ENCODE data around the gene CMSS1. TPM values are rescaled to one million over a fixed set of nuclear protein-coding genes. Genes with fewer than 3 reads are reported as not detected.

The CMSS1 gene
- total and polyA plus RNA-seq, 8 donors, result 14.4 to 29.9 (median 15.9) TPM

DNA sequence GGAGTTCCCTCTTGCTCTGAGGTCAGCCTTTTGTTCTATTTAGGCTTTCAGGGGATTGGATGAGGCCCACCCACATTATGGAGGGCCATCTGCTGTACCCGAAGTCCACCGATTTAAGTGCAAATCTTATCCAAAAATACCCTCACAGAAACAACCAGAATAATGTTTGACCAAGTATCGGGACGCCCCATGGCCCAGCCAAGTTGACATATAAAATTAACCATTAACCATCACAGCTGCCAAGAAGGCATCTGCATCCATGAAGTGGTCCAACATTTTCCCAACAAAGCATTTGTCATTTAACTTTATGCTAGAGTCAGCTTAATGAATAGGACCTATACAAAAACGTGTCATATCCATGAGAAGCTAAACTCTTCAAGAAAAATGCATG lies 396.9 kb downstream of the CMSS1 start:
- H3K27me3 ChIP-seq, result no peaks in the 10 kb centered on the region
- no peak overlapping the region for H3K4me3 ChIP-seq
- FAIRE-seq (no peak), DNase-seq (no peak), ATAC-seq (no peak)
- TF ChIP-seq, protein P1, sequence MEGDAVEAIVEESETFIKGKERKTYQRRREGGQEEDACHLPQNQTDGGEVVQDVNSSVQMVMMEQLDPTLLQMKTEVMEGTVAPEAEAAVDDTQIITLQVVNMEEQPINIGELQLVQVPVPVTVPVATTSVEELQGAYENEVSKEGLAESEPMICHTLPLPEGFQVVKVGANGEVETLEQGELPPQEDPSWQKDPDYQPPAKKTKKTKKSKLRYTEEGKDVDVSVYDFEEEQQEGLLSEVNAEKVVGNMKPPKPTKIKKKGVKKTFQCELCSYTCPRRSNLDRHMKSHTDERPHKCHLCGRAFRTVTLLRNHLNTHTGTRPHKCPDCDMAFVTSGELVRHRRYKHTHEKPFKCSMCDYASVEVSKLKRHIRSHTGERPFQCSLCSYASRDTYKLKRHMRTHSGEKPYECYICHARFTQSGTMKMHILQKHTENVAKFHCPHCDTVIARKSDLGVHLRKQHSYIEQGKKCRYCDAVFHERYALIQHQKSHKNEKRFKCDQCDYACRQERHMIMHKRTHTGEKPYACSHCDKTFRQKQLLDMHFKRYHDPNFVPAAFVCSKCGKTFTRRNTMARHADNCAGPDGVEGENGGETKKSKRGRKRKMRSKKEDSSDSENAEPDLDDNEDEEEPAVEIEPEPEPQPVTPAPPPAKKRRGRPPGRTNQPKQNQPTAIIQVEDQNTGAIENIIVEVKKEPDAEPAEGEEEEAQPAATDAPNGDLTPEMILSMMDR (IDR thresholded peaks at IDR 0.05), result no peak
- intact Hi-C loops (cut with DNase I), result no loop called here
- H3K27ac ChIP-seq, result no peak overlapping the region
- H3K36me3 ChIP-seq, result no peaks in the 10 kb centered on the region
- 36 to 48% methylated on average over 5 of the region's 5 CpGs for WGBS, 2 donors
- no peaks in the 10 kb centered on the region for H3K9me3 ChIP-seq
- H3K4me1 ChIP-seq, result peaks cover 0 to 7% (median 0%) of the 10 kb centered on the region in 3 donors

DNA sequence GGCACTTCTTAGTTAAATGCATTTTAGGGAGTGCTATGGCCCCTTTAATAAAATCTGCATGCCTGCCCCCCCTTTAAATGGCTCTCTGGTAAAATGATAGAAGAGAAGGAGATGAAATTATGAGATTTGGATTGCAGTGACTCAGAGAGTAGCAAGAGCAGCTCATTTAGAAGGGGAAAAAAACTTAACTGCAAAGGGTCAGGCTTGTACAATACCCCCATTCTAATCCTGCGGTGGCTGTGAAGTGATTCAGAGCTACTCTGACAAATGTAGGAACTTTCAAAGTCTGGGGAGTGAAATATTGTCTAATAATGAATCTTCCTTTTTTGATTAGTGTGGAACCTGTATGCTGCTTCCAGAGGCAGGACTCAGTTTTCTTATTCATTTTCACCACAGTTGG lies 399.1 kb downstream of the CMSS1 start:
- ATAC-seq, result no peak
- no peaks in the 10 kb centered on the region for H3K36me3 ChIP-seq
- no peak for DNase-seq
- no peak overlapping the region for H3K27ac ChIP-seq
- no peaks in the 10 kb centered on the region for H3K9me3 ChIP-seq
- no peaks in the 10 kb centered on the region for H3K4me1 ChIP-seq
- intact Hi-C loops (cut with DNase I), result no loop called here
- H3K27me3 ChIP-seq, result no peaks in the 10 kb centered on the region
- no peak overlapping the region for H3K4me3 ChIP-seq
- WGBS, 2 donors, result 50 to 58% methylated on average over 1 of the region's 1 CpG
- TF ChIP-seq, protein P1 (IDR thresholded peaks at IDR 0.05), result no peak
- no peak for FAIRE-seq

DNA sequence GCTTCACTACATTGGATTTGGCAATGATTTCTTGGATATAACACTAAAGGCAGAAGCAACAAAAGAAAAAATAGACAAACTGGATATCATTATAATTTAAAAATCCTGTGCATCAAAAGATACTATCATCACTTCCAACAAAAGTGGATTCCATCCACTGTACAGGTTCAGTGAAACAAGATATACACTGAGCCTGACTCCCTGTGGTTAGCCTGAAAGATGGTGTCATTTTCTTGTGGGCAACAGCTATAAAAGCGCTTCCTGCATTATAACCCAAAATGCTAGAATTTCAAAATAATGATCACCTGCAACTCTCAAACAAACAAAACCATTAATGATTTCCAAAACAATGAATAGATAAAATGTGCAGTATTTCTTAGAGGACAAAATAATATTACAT lies 403.5 kb downstream of the CMSS1 start:
- Histone ChIP-seq H3K4me3 (no peak overlapping the region), H3K4me1 (no peaks in the 10 kb centered on the region), H3K27me3 (no peaks in the 10 kb centered on the region), H3K9me3 (no peaks in the 10 kb centered on the region), H3K27ac (no peak overlapping the region), H3K36me3 (no peaks in the 10 kb centered on the region)
- 97 to 98% methylated on average over 1 of the region's 1 CpG for WGBS, 2 donors
- ATAC-seq (no peak), DNase-seq (no peak), FAIRE-seq (no peak)
- TF ChIP-seq, protein P1 (IDR thresholded peaks at IDR 0.05), result no peak
- intact Hi-C loops (cut with DNase I), result no loop called here

DNA sequence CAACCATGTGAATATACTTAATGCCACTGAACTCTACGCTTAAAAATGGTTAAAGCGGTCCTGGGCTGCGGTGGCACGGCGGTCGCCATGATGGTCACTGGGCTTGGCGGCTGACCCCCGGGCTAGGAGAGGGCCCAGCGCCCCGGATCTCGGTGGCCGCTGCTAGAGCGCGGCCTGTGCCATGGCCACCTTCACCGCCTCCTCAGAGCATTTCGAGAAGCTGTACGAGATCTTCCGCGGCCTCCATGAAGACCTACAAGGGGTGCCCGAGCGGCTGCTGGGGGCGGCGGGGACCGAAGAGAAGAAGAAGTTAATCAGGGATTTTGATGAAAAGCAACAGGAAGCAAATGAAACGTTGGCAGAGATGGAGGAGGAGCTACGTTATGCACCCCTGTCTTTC lies 407.5 kb downstream of the CMSS1 start:
- TF ChIP-seq, protein P1 (IDR thresholded peaks at IDR 0.05), result no peak
- 92 to 94% methylated on average over 26 of the region's 26 CpGs for WGBS, 2 donors
- no peaks in the 10 kb centered on the region for H3K27me3 ChIP-seq
- no peak overlapping the region for H3K27ac ChIP-seq
- intact Hi-C loops (cut with DNase I), result no loop called here
- H3K4me1 ChIP-seq, result no peaks in the 10 kb centered on the region
- FAIRE-seq (no peak), ATAC-seq (no peak), DNase-seq (no peak)
- H3K36me3 ChIP-seq, result no peaks in the 10 kb centered on the region
- H3K9me3 ChIP-seq, result no peaks in the 10 kb centered on the region
- no peak overlapping the region for H3K4me3 ChIP-seq

DNA sequence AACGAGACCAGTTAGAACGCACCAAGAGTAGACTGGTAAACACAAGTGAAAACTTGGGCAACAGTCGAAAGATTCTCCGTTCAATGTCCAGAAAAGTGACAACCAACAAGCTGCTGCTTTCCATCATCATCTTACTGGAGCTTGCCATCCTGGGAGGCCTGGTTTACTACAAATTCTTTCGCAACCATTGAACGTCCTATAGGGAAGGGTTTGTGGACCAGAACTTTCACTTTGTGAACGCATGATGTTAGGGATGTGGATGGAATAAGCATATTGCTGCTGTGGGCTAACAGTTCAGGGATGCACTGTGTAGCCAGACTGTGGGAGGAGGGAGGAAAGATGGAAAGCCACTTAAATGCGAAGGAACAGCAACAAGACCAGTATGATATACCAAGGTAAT lies 408.2 kb downstream of the CMSS1 start:
- WGBS, 2 donors, result 80 to 87% methylated on average over 8 of the region's 8 CpGs
- no peak for DNase-seq
- Histone ChIP-seq H3K27ac (no peak overlapping the region), H3K27me3 (no peaks in the 10 kb centered on the region), H3K4me1 (no peaks in the 10 kb centered on the region), H3K36me3 (no peaks in the 10 kb centered on the region), H3K4me3 (no peak overlapping the region), H3K9me3 (no peaks in the 10 kb centered on the region)
- TF ChIP-seq, protein P1 (IDR thresholded peaks at IDR 0.05), result no peak
- FAIRE-seq, result no peak
- intact Hi-C loops (cut with DNase I), result no loop called here
- ATAC-seq, result no peak
